CD4-positive, alpha-beta T cell treated with Interleukin-2 at 100 ng/mL for 4 hours (primary cell): Measurements from ENCODE around the gene CD19.
"Not testable (repeated sequence)": the region's sequence is repeated elsewhere in the genome, so short reads cannot be mapped to it uniquely, and the experiment has no call there.

Source experiments
- DNase-seq: peaks from one replicate; pipeline ENCODE4 v3.0.0-alpha.2; 2020; ENCODE audit warnings: low spot score

CD19 gene

GRCh38 chr16:28931801-28932225 is at the start of gene CD19:
TSS of gene CD19 (plus strand) at chr16:28931971. CDS start at chr16:28932001, 30 bp downstream.
- no peak for DNase-seq

GRCh38 chr16:28882551-28883160 is 49.1 kb upstream of the CD19 start:
- no peak for DNase-seq

- no peak for DNase-seq
Measured at GRCh38 chr16:28883221-28883996, 48.4 kb upstream of the CD19 start.

- DNase-seq: no peak
Measured at GRCh38 chr16:28884045-28884444, 47.7 kb upstream of the CD19 start.

GRCh38 chr16:28886945-28887344 is 44.8 kb upstream of the CD19 start:
- DNase-seq: no peak

- not testable (repeated sequence) for DNase-seq
Measured at GRCh38 chr16:28890355-28890754, 41.4 kb upstream of the CD19 start.

- DNase-seq: no peak
Measured at GRCh38 chr16:28891964-28892890, 39.5 kb upstream of the CD19 start.

GRCh38 chr16:28893291-28893690 is 38.5 kb upstream of the CD19 start:
- DNase-seq: no peak

GRCh38 chr16:28895609-28896008 is 36.2 kb upstream of the CD19 start:
- no peak for DNase-seq

- no peak for DNase-seq
Measured at GRCh38 chr16:28897826-28898225, 33.9 kb upstream of the CD19 start.

- no peak for DNase-seq
Measured at GRCh38 chr16:28898266-28898665, 33.5 kb upstream of the CD19 start.

- DNase-seq: no peak
Measured at GRCh38 chr16:28898942-28899341, 32.8 kb upstream of the CD19 start.

- no peak for DNase-seq
Measured at GRCh38 chr16:28899882-28900590, 31.7 kb upstream of the CD19 start.

GRCh38 chr16:28900601-28901000 is 31.2 kb upstream of the CD19 start:
- DNase-seq: no peak

- no peak for DNase-seq
Measured at GRCh38 chr16:28901862-28902261, 29.9 kb upstream of the CD19 start.

GRCh38 chr16:28902909-28903308 is 28.9 kb upstream of the CD19 start:
- no peak for DNase-seq

GRCh38 chr16:28903344-28904042 is 28.3 kb upstream of the CD19 start:
- no peak for DNase-seq

GRCh38 chr16:28904363-28904762 is 27.4 kb upstream of the CD19 start:
- no peak for DNase-seq

GRCh38 chr16:28904828-28905227 is 26.9 kb upstream of the CD19 start:
- DNase-seq: no peak

GRCh38 chr16:28905229-28905754 is 26.5 kb upstream of the CD19 start:
- no peak for DNase-seq

GRCh38 chr16:28905800-28906372 is 25.9 kb upstream of the CD19 start:
- no peak for DNase-seq
